Stimulated activated CD8-positive, alpha-beta memory T cell treated with anti-CD3 and anti-CD28 coated beads, Interleukin-12 subunit alpha, Interleukin-12 subunit beta, amount 100 ng/mL, for 24 hours (primary cell): ENCODE data around the gene LFNG.
"Not testable (repeated sequence)": the region's sequence is repeated elsewhere in the genome, so short reads cannot be mapped to it uniquely, and the experiment has no call there.

Experiments used
- DNase-seq: peaks from one replicate; pipeline ENCODE4 v3.0.0-alpha.2; 2020; ENCODE audit errors: extremely low read depth

The LFNG gene

DNA sequence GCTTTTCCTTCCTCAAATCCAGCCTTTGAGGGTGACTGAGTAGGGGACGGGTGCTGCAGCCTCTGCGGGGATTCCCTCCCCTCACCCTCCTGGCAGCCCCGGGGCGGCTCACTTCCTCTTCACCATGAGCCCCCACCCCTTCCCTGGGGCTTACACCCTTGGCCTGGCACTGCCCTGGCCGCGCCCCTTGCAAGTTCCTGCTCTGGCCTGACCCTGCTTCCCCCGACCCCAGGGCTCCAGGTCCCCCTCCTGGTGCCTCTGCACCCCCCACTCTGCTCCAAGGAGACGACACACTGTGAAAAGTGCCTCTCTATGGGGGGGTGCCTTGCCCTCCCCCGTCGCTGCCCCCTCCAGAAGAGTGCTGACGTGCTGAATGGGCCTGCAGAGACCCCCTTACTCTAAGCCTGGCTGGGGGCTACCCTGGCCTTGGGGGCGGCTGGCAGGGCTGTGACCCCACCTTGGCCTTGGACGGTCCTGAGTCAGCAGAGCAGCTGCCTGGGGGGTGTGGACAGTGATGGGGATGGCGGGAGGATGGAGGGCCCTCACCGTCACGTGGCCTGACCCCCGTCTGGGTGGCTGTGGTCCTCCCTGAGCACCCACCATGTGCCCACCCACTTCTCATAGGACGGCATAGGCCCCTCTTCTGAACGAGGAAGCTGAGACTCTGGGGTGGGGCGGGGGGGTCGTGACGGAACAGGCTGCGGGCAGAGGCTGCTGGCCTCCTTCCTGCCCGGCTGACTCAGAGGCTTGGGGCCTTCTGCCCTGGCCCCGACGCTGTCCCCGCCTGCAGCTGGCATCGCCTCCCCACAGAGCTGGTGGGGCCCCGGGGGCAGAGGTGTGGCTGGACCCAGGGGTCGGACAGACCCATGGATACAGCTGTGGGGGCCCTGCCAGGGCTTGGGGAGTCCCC lies 9.8 kb downstream of the LFNG start:
- no peak for DNase-seq

DNA sequence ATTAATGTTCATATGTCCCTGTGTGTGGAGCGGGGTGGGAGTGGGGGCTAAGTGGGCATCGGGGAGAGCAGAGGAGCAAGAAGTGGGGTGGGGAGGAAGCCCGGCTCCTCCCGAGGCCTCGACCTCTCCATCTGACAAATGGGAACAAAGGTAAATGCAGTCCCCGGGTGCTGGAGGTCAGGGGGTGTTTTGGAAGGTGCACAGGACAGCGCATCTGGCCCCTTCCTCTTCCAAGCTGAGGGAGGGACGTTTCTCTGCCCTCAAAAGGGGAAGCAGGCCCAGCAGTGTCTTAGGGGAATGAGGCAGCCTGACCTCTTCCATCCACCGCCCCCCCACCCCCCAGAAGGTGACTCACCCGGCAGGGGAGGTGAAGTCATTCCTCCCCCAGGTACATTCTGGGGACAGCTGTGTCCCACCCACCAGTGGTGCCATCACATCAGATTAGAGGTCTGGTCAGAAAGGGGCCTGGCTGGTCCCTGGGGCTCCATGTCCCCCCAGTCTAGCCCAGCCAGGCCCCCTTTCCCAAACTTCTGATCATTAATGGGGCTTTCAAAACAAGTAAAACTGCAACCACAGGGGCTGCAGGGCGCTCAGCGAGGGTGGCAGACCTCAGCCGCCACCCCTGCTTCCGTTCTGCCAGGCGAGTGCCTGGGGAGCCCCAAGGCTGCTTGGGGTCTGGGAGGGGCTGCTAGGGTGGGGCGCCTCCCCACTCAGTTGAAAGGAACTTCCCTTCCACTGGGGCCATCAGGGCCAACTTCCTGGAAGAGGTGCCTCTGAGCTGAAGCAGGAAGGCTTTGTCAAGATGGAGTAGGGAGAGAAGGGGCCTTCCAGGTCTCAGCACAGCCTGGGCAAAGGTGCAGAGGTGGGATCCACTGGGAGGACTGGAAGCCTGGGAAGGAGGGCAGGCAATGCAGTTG lies 10.8 kb downstream of the LFNG start:
- no peak for DNase-seq

DNA sequence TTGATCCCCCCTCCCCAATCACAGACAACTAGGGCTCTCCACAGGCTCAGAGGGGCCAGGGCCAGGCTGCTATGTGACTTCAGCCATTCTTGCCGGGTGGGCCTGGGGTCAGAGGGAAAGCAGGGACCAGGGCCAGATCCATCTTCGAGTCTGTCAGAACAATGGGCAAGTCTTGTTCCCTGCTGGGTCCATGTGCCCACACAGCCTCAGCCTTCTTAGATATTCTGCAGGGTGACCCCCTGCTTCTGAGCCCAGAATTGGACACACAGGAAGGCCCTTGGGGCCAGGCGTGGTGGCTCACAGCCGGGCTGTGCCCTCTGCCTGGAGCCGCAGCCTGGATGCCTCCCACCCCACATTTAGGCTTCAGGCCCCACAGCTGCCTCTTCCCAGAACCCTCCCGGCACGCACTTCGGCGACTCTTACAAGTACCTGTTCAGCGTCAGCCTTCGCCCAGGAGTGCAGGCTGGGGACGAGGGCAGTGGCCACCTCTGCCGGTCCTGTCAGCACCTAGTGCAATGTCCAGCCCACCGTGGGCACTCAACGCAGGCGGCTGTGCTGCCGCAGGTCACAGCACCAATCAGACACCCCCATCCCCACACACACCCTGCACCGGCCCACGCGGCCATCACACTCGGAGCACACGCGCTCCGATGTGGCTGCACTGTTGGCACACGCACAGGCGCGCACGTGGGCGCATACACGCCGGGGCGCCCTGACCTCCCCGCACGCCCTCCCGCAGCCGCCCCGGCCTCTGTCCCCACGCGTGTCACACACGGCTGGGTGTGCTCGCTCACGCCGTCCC lies 11.6 kb downstream of the LFNG start:
- not testable (repeated sequence) for DNase-seq

DNA sequence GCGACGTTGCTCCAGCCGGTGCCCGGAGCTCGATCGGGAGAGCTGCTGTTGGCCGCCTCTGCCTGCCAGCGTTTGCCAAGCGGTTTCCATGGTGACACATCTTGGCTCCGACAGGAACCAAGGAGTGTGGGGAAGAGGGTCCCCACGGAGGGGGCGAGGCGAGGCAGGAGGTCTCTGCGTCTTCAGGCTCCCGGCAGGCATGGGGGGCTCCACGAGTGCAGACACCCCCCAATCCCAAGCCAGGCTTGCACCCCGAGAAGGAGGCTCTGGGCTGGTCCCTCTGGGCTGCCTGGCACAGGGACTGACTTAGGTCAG lies 12.2 kb downstream of the LFNG start:
- not testable (repeated sequence) for DNase-seq

DNA sequence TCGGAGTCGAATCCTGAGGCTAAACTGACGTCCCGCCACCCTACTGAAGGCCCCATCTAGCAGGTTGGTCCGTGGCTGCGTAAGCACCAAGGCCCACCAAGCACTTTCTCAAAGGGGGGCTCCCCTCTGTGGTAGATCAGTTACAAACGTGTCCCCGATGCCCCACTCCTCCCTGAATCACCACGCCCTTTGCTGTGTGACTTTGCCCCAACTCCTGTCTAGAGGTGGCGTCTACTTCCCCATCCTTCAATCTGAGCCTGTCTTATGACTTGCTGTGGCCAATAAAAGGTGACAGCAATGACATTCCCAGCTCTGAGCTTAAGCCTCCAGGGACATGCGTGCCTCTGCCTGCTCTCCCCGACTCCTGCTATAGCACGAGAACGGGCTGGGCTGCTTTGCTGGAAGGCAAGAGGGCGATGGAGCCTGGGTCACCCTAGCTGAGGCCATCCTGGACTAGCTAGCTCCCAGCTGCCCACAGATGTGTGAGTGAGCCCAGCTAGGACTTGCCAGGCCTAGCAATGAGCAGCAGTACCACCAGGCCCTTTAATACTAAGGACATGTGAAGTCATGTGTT lies 12.7 kb downstream of the LFNG start:
- DNase-seq = not testable (repeated sequence)

DNA sequence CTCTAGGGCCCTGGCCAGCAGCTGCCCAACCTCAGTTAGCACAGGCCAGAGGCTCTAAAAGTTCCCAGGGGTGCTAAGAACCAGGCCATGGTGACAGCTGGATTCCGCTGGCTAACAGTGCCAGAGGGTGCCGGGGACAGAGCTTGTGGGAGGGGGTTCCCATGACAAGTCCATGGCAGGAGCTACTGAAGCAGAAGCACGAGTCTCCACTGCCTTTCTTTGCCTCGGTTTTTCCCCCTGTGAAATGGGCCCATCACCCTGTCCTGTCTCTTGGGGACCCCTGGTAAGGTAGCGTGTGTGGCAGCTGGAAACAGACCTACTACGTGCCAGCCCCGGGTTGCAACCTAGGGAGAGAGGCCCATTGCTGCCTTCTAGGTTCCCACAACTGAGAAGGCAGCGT lies 13.2 kb downstream of the LFNG start:
- DNase-seq = not testable (repeated sequence)

DNA sequence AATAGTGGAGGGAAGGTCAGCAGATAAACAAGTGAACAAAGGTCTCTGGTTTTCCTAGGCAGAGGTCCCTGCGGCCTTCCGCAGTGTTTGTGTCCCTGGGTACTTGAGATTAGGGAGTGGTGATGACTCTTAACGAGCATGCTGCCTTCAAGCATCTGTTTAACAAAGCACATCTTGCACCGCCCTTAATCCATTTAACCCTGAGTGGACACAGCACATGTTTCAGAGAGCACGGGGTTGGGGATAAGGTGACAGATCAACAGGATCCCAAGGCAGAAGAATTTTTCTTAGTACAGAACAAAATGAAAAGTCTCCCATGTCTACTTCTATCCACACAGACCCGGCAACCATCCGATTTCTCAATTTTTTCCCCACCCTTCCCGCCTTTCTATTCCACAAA lies 14.0 kb downstream of the LFNG start:
- not testable (repeated sequence) for DNase-seq

DNA sequence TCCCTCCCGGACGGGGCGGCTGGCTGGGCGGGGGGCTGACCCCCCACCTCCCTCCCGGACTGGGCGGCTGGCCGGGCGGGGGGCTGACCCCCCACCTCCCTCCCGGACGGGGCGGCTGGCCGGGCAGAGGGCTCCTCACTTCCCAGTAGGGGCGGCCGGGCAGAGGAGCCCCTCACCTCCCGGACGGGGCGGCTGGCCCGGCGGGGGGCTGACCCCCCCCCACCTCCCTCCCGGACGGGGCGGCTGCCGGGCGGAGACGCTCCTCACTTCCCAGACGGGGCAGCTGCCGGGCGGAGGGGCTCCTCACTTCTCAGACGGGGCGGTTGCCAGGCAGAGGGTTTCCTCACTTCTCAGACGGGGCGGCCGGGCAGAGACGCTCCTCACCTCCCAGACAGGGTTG lies 14.6 kb downstream of the LFNG start:
- DNase-seq = not testable (repeated sequence)

DNA sequence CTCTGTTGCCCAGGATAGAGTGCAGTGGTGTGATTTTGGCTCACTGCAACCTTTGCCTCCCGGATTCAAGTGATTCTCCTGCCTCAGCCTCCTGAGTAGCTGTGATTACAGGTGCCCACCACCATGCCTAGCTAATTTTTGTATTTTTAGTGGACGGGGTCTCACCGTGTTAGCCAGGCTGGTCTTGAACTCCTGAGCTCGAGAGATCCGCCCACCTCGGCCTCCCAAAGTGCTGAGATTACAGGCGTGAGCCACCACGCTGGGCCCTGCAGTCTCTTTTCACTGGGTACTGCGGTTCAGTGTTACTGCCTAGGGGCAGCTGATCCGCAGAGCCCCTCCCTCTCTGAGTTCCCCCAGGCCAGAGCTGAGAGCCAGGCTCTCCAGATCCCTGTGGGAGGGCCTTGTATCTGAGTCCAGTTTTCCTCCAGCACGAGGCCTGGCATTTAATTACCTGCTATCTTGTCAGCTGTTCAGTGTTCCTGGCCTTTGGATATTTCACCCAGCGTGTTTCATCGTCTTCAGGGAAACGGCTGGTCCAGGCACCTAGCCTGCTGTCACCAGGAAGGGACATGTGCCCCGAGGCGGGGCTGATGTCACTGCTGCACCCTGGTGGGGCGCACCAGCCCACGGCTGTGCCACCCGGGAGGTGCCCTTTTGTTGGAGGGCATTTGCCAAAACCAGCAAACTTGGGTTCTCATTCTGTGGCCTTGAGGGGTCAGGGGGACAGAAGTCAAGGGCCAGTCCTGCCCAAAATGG lies 16.5 kb downstream of the LFNG start:
- not testable (repeated sequence) for DNase-seq

DNA sequence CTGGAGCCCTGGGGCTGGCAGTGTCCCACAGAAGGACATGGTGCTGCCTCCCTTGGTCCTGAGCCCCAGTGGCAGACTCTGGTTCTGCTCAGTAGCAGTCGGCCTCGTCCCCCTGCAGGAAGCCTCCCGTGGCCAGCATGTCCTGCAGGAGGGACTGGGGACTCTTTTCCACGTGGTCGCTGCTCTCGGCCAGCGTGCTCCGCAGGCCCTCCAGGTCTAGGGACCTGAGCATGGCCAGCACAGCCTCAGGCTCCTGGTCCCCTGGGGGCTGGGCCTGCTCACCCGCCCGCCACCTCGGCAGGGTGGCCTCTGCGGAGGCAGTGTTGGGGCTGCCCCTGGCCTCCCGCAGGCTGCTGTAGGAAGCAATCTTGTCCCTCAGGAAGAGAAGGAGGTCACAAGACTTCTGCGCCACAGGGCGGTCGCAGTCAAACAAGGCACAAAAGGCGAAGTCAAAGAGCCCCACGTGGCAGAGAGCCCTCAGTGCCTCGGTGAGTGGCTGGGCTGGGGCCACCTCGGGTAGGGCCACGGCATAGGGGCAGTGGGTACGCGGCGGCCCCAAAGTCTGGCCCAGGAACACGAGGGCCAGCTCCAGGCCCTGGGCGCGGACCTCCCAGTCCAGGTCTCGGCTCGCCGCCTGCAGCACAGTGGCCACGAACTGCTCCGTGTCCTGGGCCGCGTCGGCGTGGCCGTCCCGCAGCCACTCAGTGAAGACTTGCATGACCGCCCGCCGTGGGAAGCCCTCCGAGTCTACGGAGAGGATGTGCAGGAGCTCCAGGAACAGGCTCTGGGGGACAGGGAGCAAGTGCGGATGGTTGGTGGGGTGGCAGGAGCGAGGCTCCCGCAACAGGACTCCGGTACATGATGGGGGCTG lies 18.6 kb downstream of the LFNG start:
- no peak for DNase-seq

DNA sequence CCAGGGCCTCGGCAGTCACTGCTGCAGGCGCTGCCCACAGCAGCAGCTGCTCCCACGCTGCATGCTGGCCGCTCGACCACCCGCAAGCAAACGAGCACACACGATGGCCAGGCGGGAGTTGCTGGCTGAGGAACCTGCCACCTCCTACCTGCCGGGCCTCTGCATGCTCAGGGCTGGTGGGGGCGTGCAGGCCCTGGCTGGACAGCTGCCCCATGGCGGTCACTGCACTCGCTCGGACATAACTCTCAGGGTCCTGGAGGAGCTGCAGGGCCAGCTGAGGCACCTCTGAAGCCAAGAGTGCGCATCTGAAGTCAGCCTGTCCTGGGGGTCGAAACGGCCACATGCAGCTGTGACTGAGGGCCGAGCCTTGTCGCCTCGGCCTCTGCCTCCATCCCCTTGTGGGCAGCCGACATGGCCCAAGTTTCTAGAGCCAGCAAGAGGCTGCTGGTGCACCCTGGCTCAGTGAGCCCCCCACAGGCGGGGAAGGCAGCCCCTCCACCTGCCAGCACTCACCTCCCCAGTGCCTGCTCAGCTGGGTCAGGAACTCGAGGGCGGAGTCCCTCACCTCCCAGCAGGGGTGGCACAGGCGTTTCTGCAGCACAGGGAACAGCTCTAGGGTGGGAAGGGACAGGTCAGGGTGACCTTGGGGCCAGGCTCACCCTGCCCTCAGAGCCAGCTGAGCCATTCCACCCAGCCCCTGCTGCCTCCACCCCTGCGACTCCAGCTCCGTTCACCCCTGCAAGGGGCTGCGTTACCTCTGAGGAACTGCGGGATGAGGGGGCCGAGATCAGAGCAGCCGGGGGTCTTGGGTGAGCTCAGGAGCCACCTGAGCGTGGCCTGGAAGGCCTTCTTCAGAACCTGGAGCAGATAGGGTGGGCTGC lies 19.7 kb downstream of the LFNG start:
- no peak for DNase-seq

DNA sequence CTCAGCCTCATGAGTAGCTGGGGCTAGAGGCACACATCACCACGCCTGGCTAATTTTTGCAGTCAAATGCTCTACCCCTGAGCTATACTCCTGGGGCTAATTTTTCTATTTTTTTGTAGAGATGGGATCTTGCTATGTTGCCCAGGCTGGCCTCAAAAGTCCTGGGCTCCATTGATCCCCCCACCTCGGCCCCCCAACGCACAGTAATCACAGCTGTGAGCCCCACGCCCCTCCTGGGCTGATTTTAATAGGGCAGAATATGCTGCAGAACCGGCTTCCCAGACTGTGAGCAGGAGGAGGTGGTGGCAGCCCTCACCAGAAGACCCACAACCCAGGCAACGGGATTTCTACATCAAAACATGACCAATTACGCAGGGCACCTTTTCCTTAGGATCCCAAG lies 20.6 kb downstream of the LFNG start:
- DNase-seq = no peak

DNA sequence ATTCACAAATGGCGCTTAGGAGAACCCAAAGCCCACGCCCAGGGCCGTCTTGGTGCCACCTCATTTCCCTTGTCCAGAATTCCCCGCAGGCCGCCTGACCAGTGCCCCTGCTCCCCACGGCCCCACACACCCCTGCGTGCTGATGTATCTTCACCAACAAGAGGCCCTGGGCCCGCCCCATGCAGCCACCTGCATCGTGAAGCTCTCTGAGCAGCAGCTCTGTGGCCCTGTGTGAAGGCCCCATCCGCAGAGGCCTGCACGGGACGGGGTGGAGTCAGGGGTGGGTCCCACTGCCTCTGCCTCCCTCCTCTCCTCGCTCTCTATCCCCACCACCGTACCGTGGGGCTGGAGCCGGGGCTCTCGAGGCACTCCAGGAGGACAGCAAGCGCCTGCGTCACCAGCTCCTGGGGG lies 21.1 kb downstream of the LFNG start:
- DNase-seq = no peak

DNA sequence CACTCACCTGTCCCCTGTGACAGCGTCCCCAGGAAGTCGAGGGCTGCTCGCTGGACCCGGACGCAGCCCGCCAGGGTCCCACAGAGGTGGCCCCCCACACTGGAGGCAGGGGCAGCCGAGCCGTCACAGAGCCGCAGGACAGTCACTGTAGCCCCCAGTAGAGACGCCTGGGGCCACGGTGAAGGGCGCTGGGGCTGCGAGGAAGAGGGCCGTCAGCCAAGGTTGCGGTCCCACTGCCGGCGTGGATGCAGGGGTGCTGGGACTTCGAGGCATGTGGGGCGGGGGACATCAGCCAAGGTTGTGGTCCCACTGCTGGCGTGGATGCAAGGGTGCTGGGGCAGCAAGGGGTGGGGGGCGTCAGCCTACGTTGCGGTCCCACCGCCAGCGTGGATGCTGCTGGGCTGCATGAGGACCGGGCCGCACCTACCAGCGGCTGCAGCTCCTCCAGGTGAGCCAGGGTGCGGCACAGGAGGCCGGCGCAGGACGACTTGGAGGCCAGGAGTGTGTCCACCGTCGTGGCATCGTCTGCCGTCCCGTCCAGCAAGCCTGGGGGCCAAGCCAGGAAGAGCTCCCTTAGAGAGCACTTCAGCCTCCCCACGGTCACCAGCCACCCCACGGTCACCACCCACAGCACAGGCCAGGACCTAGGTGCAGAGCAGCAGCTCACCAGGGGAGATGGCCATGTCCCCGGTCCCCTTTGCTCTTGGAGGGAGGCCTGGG lies 21.9 kb downstream of the LFNG start:
- no peak for DNase-seq

DNA sequence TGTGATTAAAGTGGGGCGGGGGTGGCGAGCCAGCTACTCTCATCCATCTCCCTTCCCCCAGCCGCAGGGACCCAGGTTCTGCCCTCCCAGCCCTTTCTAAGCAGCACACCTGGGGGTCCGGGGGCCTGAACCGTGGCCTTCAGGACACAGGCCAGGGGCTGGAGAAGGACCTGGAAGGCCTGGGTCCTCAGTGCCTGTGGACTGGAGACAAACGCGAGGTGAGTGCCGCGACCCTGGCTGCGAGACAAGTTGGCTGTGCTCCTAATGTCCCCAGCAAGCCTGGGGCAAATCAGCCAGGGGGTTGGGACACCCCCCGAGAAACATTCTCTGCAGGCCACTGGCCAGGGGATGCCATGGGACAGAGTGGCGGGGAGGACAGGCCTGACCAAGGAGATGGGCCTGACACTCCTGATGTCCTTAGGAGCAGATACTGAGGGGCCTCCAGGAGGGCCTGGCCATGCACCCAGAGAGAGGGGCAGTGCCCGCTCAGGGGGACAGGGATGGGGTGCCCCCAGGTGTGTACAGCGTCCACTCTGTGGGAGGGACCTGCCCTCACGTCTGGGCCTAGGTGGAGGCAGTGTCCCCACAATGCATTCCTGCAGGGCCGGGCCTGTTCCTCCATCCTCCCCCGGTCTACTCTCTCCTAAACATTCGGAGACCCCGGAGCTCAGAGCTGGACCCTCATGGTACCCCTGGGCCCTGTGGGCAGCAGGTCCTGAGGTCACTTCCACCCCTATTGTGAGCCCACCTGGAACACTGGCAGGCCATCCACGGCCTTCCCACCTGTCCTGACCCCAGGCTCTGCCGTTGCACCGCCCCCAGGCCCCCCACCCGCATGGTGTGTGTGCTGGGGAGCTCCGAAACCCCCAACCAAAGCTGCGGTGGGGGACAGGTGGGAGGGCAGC lies 22.7 kb downstream of the LFNG start:
- no peak for DNase-seq

DNA sequence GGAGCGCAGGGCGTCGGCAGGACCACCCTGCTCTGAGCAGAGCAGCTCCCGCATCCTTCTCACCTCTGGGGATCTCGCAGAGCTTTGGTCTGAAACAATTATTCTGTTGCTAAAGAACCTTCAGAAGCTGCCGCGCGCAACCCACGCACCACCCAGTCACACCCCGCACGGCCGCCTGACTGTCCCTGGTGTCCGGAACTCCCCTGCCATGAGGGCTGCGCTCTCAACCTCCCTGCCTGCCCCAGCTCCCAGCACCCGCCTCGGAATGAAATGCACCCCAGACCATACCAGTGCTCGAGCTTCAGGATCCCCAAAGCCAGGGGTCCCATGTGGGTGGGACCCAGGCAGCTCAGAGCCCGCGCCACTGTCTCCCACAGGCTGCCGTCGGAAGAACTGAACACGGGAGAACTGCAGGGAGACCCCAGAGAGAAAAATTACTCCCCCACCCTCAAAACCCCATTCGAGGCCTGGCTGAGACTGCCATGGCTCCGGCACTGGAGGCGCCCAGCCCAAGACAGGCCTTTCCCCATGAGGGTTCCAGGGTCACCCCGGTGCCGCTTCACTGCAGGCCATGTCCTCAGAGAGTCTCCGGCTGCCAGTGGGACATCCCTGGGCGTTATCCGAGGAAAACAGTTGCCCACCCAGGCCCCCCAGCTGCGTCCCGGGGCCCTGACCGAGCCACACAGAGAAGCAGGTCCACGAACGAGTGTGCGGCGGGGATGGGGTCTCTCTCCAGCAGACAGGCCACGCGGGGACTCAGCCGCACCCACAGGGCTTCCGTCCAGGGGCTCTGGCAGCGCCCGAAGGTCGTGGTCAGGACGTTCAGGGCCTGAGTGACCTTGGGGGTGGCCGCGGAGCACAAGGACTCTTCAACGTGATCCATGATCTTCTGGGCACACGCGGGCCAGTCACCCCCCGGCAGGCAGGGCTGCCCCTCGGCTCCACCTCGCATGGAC lies 23.6 kb downstream of the LFNG start:
- no peak for DNase-seq
